Stimulated activated CD4-positive, alpha-beta T cell treated with anti-CD3 and anti-CD28 coated beads, Interleukin-1b, Interleukin-23, amount 100 ng/mL, for 4 hours (primary cell): ENCODE data around the gene LUC7L3.
A peak's percentile ranks its signal among the peaks of the same experiment; 100 is the strongest.
"Not testable (repeated sequence)": the region's sequence is repeated elsewhere in the genome, so short reads cannot be mapped to it uniquely, and the experiment has no call there.

Experiments used
- DNase-seq, 2 donors: peaks; one replicate each; pipeline ENCODE4 v3.0.0-alpha.2; 2020; ENCODE audit warnings: low read depth in 2 of 2

The LUC7L3 gene

GRCh38 chr17:50783193-50783660 is 63.8 kb downstream of the LUC7L3 start:
- DNase-seq = peak; percentile 72 to 73

- no peak for DNase-seq
Observed at GRCh38 chr17:50783905-50784304, 64.5 kb downstream of the LUC7L3 start.

- no peak for DNase-seq
Observed at GRCh38 chr17:50785126-50785525, 65.7 kb downstream of the LUC7L3 start.

GRCh38 chr17:50785946-50786570 is 66.7 kb downstream of the LUC7L3 start:
- no peak for DNase-seq

GRCh38 chr17:50787106-50787505 is 67.7 kb downstream of the LUC7L3 start:
- no peak for DNase-seq

GRCh38 chr17:50790618-50791017 is 71.2 kb downstream of the LUC7L3 start:
- DNase-seq = no peak

- no peak for DNase-seq
Observed at GRCh38 chr17:50792132-50792531, 72.7 kb downstream of the LUC7L3 start.

GRCh38 chr17:50793007-50793406 is 73.6 kb downstream of the LUC7L3 start:
- DNase-seq = no peak

- DNase-seq = no peak
Observed at GRCh38 chr17:50794361-50794760, 75.0 kb downstream of the LUC7L3 start.

- no peak for DNase-seq
Observed at GRCh38 chr17:50797135-50797810, 77.9 kb downstream of the LUC7L3 start.

- DNase-seq = no peak
Observed at GRCh38 chr17:50798424-50799288, 79.3 kb downstream of the LUC7L3 start.

- no peak for DNase-seq
Observed at GRCh38 chr17:50799582-50799981, 80.2 kb downstream of the LUC7L3 start.

- DNase-seq = no peak
Observed at GRCh38 chr17:50800196-50800700, 80.8 kb downstream of the LUC7L3 start.

- DNase-seq = no peak
Observed at GRCh38 chr17:50802609-50803571, 83.5 kb downstream of the LUC7L3 start.

GRCh38 chr17:50803676-50804075 is 84.3 kb downstream of the LUC7L3 start:
- DNase-seq = no peak

GRCh38 chr17:50804749-50805475 is 85.5 kb downstream of the LUC7L3 start:
- not testable (repeated sequence) for DNase-seq

- DNase-seq = no peak
Observed at GRCh38 chr17:50805486-50805885, 86.1 kb downstream of the LUC7L3 start.
